GM12892 (cell line): ENCODE measurements around the gene RIN3.

Source experiments
- POLR2A ChIP-seq: IDR thresholded peaks from 2 replicates; pipeline ENCODE4 v1.6.1; 2011; ENCODE audit warnings: low read depth, low read length, control low read depth
- POLR2AphosphoS5 ChIP-seq: IDR thresholded peaks from 2 replicates; pipeline ENCODE4 v1.6.1; 2011; ENCODE audit warnings: low read depth, low read length, control low read depth

DNA sequence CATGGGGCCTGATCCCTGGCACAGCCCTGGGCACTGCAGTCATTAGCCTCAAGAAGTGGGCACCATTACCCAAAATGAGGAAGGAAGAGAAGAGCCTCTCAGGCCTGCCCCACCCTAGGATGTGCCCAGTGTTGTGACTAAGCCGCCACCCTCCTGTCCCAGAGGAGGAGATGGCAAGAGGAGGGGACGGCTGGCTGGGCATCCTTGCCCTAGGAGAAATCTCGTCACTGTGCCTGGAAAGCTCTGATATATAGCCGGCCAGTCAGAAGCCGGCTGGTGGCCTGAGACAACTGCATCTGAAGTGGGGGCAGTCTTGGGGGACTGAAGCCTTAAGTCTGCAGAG is 119.7 kb downstream of the RIN3 start:
- no peak for TF ChIP-seq POLR2AphosphoS5
- no peak for TF ChIP-seq POLR2A
